ENCODE results near the gene MMS19.
"Not testable (repeated sequence)": the region's sequence is repeated elsewhere in the genome, so short reads cannot be mapped to it uniquely, and the experiment has no call there.

Gene MMS19

GRCh38 chr10:97498076-97498840 lies at the start of gene MMS19:
MMS19 (minus strand) TSS chr10:97498422; CDS start chr10:97498384, 38 bp downstream.
- peak; percentile 99 for DNase-seq (ENCODE audit: low spot score)

- DNase-seq (ENCODE audit: low spot score) = no peak
Observed at GRCh38 chr10:97547962-97548361, 49.7 kb upstream of the MMS19 start.

- DNase-seq (ENCODE audit: low spot score) = no peak
Observed at GRCh38 chr10:97547271-97547600, 49.0 kb upstream of the MMS19 start.

GRCh38 chr10:97546456-97547270 lies 48.4 kb upstream of the MMS19 start:
- DNase-seq (ENCODE audit: low spot score) = no peak

GRCh38 chr10:97543025-97543546 lies 44.9 kb upstream of the MMS19 start:
- no peak for DNase-seq (ENCODE audit: low spot score)

GRCh38 chr10:97542169-97543024 lies 44.2 kb upstream of the MMS19 start:
- DNase-seq (ENCODE audit: low spot score) = no peak

GRCh38 chr10:97540669-97541500 lies 42.7 kb upstream of the MMS19 start:
- no peak for DNase-seq (ENCODE audit: low spot score)

- no peak for DNase-seq (ENCODE audit: low spot score)
Observed at GRCh38 chr10:97539523-97540200, 41.4 kb upstream of the MMS19 start.

GRCh38 chr10:97538839-97539238 lies 40.6 kb upstream of the MMS19 start:
- no peak for DNase-seq (ENCODE audit: low spot score)

GRCh38 chr10:97538411-97538810 lies 40.2 kb upstream of the MMS19 start:
- no peak for DNase-seq (ENCODE audit: low spot score)

- DNase-seq (ENCODE audit: low spot score) = no peak
Observed at GRCh38 chr10:97537186-97537869, 39.1 kb upstream of the MMS19 start.

GRCh38 chr10:97534746-97535367 lies 36.6 kb upstream of the MMS19 start:
- DNase-seq (ENCODE audit: low spot score) = peak; percentile 48

- no peak for DNase-seq (ENCODE audit: low spot score)
Observed at GRCh38 chr10:97533888-97534287, 35.7 kb upstream of the MMS19 start.

GRCh38 chr10:97532935-97533671 lies 34.9 kb upstream of the MMS19 start:
- no peak for DNase-seq (ENCODE audit: low spot score)

GRCh38 chr10:97531401-97531986 lies 33.3 kb upstream of the MMS19 start:
- no peak for DNase-seq (ENCODE audit: low spot score)

GRCh38 chr10:97529685-97530465 lies 31.7 kb upstream of the MMS19 start:
- DNase-seq (ENCODE audit: low spot score) = no peak

- DNase-seq (ENCODE audit: low spot score) = not testable (repeated sequence)
Observed at GRCh38 chr10:97528876-97529275, 30.7 kb upstream of the MMS19 start.

GRCh38 chr10:97525683-97526110 lies 27.5 kb upstream of the MMS19 start:
- no peak for DNase-seq (ENCODE audit: low spot score)

Data from hematopoietic multipotent progenitor cell treated with erythropoietin and hydrocortisone succinate and interleukin-3 and kit ligand, for 17 days (in vitro differentiated cells).